ENCODE results near the gene GAK.

The GAK gene

DNA sequence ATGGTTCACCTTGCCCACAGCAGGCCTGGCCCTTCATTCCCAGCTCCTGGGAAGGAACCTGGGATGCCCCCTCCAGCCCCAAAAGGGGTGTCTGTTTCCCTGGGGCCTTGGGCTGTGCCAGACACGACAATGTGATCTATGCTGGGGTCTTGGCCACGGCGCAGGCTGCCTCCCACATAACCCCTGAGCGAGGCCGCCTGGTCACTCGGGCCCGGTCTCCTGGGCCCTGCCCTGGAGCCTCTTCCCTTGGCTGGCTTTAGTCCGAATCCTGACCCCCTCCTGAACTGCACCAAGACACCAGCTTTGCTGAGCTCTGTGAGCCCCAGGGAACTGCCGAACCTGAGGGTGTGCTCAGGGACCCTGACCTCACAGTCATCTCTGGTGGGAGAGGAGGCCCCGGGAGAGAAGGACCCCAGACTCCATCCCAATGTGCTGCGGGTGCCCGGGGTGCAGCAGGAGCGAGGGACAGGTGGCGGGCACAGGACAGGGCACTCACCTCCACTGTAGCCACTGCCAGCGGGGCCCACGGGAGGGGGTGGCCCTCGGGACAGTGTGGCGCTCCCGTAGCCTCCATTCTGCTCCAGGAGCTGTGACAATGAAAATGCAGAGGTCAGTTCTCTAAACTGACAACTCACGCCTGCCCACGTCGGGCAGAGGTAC is 42.0 kb downstream of the GAK start:
- DNase-seq (ENCODE audit: low read depth, low spot score), result no peak

GRCh38 chr4:889516-889915 is 42.6 kb downstream of the GAK start:
- no peak for DNase-seq (ENCODE audit: low read depth, low spot score)

DNA sequence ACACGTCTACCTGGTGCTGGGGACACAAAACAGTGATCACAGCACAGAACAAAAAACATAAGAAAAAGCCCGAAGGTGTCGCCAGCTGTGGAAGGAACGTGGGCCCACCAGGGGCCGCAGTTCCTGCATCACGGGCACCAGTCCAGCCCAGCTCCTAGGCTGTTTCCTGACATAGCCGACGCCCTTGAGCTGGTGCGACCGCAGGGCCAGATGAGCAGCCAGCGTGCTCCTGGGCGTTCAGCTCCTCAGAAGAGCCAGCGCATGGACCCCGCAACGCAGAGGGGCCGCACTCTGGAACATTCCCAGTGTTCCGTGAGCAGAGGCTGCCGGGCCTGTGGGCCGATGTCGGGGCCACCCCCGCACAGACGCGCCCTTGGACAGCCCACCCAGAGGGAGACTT is 44.1 kb downstream of the GAK start:
- DNase-seq (ENCODE audit: low read depth, low spot score), result no peak

- DNase-seq (ENCODE audit: low read depth, low spot score), result no peak
These were observed 44.9 kb downstream of the GAK start for GRCh38 chr4:887034-887763.

GRCh38 chr4:886244-886643 is 45.9 kb downstream of the GAK start:
- no peak for DNase-seq (ENCODE audit: low read depth, low spot score)

DNA sequence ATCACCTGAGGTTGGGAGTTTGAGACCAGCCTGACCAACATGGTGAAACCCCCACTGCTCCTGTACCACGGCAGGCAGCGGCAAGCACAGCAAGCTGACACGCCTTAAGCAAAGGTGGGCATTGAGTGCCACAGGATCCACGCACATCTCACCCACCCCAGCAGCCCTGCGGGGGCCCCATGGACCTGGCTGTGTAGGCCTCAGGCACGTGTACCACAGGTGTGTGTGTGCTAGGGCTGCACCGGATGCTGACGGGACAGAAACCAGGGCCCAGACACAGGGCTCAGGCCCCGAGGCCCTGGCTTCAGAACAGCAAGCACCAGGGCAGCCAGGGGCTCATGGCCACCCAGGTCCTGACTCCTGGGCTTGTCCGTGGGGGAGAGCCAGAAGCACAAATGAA is 46.8 kb downstream of the GAK start:
- no peak for DNase-seq (ENCODE audit: low read depth, low spot score)

DNA sequence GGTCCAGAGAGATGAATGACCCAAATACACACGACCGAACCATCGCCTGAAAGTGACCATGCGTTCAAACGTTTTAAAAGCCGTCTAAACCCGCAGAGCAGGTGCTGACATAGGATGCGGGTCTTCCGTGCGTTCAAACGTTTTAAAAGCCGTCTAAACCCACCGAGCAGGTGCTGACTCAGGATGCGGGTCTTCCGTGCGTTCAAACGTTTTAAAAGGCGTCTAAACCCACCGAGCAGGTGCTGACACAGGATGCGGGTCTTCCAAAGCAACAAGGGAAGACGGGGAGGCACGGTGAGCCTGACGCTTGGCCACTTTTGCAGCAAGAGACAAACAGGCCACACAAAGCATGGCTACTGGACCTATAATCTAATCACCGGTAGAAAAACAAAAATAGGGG is 47.2 kb downstream of the GAK start:
- no peak for DNase-seq (ENCODE audit: low read depth, low spot score)

GRCh38 chr4:884259-884658 is 47.9 kb downstream of the GAK start:
- no peak for DNase-seq (ENCODE audit: low read depth, low spot score)

DNA sequence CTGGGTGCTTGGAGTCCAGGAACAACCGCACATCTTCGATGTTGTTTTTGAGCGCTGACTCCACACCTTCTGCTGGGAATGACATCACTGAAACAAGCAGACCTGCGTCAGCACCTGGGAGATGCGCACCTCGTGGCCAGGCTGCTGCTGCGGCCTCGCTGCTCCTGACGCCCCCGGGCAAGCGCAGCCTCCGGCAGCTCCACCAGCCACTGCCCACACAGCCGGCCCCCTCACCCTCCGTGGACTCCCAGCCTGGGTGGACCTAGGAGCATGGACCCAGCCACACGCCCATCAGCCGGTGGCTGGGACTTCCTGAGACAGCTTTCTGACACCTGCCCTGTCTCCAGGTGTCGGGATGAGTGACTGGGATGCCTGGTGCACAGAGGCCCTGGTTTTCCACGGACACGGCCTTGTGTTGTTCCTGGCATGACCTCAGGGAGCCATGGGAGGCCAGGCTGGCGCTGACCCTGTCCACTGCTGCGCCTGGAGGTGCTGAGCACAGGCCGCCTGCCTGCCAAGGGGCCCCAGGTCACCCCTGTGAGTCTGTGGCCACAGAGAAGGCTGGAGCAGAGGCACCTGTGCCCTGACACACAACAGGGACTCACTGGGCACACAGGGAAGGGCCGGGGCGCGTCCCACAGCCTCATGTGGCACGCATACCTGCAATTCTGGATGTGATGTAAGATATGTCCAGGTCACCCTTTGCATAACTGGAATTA is 48.6 kb downstream of the GAK start:
- no peak for DNase-seq (ENCODE audit: low read depth, low spot score)

DNA sequence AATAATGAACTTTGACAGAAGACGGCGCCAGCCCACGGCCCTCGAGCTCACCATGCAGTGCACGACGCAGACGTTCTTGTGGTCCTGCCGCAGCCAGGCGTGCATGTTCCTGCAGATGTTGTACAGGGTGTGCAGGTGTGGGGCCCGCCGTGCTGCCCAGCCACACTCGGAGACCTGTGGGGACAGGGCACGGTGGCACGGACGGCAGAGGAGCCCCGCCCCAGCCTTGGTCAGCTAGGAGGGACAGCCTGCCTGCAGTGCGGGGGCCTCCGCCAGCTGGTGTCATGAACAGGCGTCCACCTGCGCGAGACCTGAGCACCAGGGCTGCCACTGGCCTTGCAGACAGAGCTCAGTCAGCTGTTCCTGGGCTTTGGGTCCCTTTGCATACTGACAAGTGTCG is 49.5 kb downstream of the GAK start:
- no peak for DNase-seq (ENCODE audit: low read depth, low spot score)

DNA sequence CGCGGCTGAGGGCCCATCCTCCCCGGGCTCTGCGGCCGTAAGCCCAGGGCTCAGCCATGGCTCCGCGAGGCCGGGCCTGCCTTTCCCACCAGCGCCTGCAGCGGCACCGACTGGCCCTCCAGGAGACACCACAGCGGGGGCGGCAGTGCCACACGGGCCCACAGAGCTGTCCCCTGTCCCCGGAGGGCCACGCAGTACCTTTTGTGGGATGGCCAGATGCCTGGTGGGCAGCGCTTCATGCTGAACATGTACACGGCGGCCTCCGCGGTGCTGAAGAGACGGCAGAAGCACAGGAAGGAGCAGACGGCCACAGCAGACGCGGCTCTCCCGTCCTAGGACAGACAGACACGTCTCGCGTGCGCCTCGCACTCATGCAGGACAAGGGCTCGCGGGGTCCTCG is 50.4 kb downstream of the GAK start:
- no peak for DNase-seq (ENCODE audit: low read depth, low spot score)

DNA sequence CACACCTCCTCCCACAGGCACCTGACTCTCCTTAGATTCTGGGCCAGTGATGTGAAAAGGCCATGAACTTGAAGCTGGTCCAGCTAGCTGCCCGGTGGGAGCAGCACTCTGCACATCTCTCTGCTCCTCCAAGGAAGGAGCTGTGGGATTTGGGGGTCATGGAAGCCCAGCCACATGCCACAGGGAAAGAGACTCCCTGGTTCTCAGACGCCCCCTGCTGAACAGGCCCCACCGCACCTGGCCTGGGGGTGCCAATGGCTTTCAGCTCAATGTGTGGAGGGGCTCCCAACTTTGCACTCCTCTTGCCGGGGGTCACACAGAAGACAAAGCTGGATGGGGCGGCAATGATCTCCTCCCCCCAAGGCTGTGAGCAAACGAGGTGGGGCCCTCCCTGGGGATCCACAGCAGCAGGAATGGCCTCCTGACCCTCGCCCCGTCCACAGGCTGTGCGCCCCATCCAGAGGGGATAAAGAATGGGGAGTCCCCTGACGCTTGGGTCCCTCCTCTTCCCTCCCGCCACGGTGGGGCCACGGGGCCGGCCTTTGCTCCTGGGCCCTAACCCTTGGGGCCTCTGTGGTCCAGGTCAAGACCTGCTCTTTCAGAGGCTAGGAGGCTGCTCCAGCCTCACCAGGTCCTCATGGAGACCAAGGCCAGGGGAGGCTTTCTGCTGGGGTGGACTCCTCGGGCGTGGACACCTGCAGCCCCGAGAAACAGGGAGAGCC is 51.3 kb downstream of the GAK start:
- no peak for DNase-seq (ENCODE audit: low read depth, low spot score)

DNA sequence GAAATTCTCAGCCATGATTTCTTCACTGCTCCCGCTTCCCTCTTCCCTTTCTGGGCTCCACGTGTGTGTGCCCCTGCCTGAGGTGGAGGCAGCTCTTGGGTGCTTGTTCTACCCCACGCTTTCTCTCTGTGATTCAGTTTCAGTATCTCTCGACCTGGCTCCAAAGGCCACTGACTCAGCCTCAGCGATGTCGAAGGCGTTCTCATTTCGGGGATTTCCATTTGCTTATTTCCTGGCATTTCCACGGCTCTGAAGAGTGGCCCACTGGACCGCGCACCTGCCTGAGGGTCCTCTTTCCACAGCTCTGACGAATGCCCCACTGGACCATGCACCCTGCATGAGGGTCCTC is 52.4 kb downstream of the GAK start:
- DNase-seq (ENCODE audit: low read depth, low spot score), result no peak

- no peak for DNase-seq (ENCODE audit: low read depth, low spot score)
These were observed 53.1 kb downstream of the GAK start for GRCh38 chr4:878796-879728.

DNA sequence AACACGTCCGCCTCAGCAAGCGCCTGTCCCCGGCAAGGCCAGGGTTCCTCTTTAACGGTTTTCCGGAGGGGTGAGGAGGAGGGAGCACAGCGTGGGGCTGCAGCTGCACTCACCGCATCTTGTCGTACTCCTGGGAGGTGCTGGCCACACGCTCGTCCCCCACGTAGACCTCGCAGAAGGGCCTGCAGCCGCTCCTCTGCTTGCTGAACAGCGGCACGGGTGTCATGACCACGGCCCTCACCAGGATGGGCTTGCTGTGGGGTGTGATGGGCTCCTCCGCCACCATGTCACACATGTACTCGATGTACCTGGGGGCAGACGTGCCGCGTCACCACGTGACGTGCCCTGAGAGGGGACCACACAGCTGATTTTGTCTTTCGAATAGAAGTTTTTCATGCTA is 54.6 kb downstream of the GAK start:
- DNase-seq (ENCODE audit: low read depth, low spot score), result no peak

DNA sequence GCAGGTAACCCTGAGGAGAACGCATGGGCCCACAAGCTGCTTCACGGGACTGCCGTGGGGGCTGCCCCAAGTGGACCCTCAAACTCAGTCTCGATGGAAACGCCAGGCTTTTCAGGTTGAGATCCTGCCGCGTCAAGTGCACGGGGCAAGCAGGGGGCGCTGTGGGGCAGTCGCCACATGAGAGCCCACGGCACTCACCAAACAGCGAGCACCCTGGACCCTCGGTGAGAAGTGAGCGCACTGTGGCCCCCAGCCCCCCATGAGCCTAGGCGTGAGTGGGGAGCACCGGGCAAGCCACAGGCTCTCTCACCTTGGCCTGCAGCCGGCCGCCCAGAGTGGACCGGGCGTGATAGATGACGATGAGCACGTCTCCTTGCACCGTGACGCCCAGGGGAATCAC is 55.3 kb downstream of the GAK start:
- no peak for DNase-seq (ENCODE audit: low read depth, low spot score)

GRCh38 chr4:875818-876423 is 56.2 kb downstream of the GAK start:
- no peak for DNase-seq (ENCODE audit: low read depth, low spot score)

DNA sequence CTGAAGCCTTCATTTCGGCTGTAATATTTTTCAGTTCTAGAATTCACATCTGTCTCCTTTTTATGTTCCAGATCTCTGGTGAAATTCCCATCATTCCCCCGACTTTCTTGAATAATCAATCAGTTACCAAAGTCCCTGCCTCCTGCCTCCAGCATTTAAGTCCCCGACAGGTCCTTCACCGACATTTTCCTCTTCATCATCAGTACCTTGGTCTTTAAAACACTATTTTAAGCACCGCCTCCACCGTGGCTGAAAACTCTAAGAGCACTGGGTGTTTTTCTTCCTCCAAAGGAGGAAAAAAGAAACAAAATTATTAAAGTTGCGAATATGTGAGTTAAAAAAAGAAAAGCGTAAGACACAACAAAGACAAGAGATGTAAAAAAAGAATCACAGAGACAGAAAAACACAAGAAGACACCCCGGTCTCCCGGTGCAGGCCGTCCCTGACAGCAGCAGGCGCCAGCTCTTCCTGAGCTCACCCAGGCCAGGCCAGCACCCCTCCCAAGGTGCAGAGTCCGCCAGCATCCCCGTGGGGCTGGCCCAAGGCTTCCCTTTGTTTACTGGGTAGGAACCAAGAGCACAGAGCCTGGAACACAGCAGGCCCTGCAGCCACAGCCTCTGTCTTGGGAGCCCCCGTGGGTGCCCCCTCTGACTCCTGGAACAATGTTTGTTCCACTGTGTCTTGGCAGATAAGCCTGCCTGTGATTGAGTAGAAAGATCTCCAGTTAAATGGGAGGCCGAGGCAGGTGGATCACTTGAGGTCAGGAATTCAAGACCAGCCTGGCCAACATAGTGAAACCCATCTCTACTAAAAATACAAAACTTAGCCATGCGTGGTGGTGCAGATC is 56.9 kb downstream of the GAK start:
- no peak for DNase-seq (ENCODE audit: low read depth, low spot score)

- no peak for DNase-seq (ENCODE audit: low read depth, low spot score)
These were observed 58.1 kb downstream of the GAK start for GRCh38 chr4:874056-874455.
